HG03469 (cell line): ENCODE results near the gene QDPR.

Source experiments
- ATAC-seq: cut with Tn5 transposase; IDR thresholded peaks from one replicate; pipeline ENCODE4 v1.9.1; 2021; ENCODE audit warnings: mild to moderate bottlenecking, moderate library complexity, moderate number of reproducible peaks; ENCODE audit not compliant: unreplicated experiment

QDPR gene

DNA sequence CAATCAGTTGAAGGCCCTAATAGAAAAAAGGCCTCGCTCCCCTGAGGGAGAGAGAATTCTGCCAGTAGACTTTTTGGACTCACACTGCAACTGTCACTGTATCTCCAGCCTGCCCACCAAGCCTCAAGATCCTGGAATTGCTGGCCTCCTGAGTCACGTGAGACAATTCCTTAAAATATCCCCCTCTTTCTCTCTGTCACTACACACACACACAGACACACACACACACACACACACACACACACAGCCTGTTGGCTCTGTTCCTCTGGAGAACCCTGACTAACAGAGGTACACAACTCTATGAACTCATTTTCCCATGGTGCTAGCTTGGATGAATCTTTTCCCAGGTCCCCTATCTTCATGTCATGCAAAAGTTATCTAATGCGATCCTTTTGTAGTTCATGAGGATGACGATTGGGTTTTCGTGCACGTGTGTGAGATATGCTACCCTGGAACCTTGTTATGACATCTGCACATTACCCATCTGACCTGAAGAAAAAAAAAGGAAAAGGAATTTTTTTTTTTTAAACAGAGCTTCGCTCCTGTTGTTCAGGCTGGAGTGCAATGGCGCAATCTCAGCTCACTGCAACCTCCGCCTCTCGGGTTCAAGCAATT is 16.8 kb upstream of the QDPR start:
- ATAC-seq: no peak

GRCh38 chr4:17526695-17527477 is 15.0 kb upstream of the QDPR start:
- ATAC-seq: no peak

DNA sequence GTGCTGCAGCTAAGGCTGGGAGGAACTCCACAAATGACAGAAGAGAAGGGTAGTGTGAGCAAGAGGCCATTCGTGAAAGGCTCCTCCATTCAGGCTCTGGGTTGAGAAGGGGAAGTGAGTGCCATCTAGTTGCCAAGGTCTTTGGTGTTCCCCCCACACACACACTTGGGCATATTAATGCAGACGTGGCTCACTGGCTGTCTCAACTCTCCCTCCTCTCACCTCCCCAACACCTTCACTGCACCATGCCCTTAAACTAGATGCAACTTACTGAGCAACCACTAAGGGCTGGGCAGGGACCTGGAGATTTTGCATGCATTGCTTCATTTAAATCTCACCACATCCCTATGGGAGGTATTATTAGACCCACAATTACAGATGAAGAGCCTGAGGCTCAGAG is 11.8 kb upstream of the QDPR start:
- ATAC-seq: no peak

- ATAC-seq: no peak
Measured at GRCh38 chr4:17521595-17521994, 9.7 kb upstream of the QDPR start.

GRCh38 chr4:17517664-17518063 is 5.8 kb upstream of the QDPR start:
- no peak for ATAC-seq

- no peak for ATAC-seq
Measured at GRCh38 chr4:17516980-17517379, 5.1 kb upstream of the QDPR start.

DNA sequence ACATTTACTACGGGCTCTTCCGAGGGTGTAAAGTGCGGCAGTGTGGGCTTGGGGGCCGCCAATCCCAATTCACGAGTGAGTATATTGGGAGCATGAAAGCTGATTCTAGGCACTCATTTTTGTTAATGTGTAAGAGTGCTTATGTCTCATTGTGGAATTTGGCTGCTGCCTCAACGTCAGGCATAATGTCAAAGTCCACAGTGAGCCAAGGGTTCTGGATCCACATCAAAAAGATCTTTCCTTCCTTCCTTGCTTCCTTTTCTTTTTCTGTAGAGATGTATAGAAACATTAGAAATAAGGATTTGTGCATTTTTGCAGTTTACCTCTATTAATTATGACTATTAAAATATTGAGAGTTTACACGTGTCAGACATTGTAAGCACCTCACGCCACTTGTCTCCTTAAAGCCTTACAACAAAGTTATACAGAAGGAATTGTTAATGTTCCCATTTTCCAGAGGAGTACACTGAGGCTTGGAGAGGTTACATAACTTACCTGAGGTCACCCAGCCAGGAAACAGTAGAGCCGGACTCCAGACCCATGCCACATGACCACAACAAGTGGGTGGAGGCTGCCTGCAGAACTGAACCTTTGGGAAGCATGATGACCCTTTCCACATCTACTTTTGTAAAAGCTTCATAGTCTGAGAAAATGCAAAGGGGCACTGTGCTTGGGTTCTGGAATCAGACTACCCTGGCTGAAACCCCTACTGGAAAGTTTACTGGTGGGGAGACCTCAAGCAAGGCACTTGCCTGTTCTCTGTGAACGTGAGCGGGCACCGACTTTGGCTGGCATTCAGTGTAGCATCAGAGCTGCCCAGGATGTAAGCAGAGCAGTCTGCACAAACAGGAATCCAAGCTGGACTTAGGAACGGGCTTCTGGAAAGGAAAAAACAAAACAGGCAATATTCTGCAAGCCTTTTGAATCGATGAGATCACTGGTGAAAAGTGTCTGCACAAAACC is 3.8 kb upstream of the QDPR start:
- ATAC-seq: no peak

DNA sequence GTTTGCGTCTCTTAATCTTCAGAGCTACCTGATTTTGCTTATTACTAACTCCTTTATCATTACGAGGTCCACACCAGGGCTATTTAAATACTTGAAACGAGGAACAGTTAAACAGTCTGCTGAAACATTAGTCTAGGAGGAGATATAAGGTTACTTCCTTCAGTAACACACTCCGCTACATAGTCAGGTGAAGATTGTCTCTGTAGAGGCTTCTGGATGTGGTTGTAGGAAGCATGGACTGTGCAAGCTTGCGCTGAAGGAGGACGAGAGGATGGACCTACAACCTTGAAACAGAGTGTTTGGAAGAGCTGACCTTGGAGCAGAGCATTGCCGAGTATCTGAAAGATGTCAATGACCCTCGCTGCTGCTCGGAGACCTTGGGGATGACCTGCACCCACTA is 3.0 kb upstream of the QDPR start, which contains the start of gene CLRN2:
CLRN2 (plus strand) TSS at position 301 of the 400 bp plus-strand sequence. CDS start 102 bp downstream, outside the sequence.
- ATAC-seq: no peak

DNA sequence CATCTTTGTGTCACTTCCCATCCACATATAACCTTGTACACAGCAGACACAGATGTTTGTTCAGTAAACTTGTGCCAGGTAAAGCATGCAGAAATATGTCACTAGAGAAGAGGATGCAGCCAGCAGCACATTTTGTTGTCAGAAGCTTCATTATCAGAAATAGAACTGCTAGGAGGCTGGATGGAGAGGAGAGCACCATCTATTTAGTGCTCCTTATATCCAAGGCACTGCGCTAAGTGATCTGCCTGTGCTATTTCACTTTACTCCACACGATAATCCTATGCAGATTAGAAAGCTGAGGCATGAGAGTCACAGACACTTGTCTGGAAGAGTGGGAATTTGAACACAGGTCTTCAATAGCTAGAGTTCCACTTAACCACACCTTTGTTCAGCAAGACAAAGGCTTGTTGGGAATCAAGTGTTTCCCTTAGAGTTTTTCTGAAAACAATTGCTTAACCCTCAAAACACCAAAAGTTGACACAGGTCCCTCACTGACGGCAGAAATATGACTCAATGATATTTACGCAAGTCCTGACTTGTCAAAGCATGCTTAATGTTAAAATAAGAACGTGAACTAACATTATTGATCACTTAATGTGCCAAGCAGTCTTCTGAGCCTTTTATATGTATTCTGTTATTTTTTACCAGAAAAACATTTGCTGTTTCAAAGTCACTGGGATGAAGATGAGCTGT is 1.2 kb upstream of the QDPR start:
- no peak for ATAC-seq

GRCh38 chr4:17511509-17511949 is 361 bp downstream of the QDPR start:
- peak; percentile 31 for ATAC-seq

DNA sequence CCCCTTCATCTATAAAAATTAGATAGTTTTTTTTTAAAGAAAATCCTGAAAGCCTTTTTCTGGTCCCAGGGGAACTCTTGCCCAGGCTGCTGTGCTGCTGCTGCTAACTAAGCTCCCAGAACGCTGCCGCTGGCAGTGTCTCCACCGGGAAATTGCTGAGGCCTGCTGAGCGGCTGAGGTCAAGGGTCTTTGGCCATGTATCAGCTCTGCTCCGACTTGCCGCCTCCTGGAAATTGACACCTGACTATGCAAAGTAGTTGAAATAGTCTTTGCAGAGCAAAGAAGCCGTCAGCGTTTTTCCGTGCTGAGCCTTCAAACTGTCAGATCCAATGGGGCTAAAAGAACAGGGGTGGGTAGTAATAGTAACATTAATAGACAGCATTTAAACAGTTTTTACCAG is 839 bp downstream of the QDPR start:
- no peak for ATAC-seq

- no peak for ATAC-seq
Measured at GRCh38 chr4:17510582-17510981, 1.3 kb downstream of the QDPR start.

DNA sequence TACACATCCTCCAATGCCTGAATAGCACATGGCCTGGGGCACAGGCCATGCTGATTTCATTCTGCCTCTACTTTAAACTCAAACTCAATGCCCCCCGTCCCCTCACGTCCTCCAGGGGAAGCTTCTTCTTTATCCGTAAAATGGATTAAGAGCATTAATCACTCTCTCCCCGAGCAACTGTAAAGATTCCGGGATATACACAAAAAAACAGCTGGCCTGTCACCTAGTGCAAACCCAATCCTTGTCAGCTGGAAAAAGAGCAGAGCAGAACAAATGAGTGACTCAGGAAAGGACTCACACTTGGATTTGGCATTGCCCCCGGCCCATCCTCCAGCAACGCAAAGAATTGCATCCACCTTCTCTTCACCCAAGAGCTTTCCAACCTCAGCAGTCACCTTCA is 7.8 kb downstream of the QDPR start:
- ATAC-seq: no peak

DNA sequence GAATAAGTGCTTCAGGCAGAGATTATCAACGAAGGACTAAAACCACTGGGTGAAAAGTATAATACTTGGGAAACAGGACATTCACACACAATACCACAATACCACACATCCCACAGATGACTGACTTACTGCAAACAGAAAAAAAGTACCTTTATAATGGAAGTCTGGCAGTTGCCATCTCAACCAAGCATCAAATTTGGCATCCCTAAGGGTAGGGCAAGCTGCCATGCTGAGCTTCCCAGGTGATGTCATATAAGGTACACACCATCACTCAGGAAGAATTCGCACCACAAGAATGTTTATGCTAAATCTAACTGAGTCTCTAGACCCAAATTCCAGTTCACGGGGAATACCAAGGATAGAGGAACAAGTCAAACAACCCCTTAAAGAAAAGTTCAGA is 9.1 kb downstream of the QDPR start:
- no peak for ATAC-seq

DNA sequence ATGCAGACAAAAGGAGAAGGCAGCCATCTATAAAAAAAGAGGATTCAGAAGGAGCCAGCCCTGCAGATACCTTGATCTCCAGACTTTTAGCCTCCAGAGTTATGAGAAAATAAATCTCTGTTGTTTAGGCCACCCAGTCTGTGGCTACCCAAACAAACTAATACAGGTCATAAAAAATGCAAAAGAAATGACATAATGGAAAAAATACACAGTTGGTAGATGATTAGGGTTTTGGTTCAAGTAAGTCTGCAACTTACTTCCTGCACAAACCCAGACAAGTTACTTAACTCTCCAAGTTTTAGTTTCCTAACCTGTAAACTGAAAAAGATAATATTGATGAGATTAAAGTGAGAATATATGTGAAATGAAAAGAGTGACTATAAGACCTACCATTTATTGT is 11.3 kb downstream of the QDPR start:
- no peak for ATAC-seq

GRCh38 chr4:17497890-17498523 is 13.9 kb downstream of the QDPR start:
- ATAC-seq: no peak

DNA sequence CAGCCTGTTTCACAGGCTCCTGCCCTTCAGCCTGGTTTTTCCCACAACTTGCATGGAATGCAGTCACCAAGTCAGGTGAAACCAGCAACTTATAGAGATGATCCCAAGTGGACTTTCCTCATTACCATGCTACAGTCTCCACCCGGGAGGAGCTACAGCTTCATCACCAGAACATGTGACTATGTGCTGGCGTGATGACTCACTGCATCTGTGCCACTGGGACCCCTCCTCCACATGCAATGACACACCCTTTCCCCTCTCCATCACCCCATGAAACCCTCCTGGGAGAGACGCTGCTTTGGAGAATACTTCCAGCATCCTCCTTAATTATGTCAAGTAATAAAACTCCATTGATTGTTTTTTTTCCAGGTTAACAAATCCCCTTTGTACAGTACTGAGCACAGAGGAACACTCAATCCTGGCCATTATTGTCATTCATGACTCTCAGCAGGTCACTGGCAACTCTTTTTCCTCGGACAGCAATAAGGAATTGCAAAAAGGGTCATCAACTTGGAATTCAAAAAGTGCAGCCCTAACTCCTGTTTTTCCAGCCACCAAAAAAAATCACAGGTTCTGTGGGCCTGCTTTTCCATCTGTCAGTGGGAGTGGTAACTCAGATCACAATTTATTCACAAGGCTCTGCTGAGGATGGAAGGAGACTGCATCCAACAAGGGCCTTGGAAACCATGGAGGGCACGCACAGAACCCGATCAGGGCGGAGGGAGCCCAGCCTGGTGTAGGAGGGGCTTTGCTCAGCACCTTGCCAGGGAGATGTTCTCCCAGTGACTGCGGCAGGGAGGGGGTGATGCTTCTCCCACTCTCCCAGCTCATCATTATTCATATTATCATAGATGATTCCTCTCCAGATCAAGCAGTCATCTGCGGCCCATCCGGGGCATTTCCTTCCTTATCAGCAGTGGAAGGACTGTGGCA is 17.4 kb downstream of the QDPR start:
- ATAC-seq: no peak

DNA sequence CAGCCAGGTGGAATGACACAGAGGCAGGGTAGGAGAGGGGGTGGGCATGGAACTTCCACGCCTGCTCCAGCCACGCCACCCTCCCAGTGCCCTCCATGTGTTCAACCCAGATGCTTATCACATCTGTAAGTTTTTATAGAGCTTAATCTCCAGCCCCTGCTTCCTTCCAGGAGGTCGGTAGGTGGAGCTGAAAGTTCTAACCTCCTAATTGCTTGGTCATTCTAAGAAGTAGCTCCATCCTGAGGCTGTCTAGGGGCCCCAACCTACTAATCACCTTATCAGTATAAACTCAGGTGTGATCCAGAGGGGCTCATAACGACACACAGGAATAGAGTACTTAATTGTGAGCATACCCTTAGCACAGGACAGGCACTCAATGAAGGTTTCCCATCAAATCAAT is 18.3 kb downstream of the QDPR start:
- no peak for ATAC-seq

GRCh38 chr4:17492876-17493275 is 19.0 kb downstream of the QDPR start:
- no peak for ATAC-seq
